Peyer's patch (tissue), 4 donors: Measurements from ENCODE around the gene MERTK. TPM values are rescaled to one million over a fixed set of nuclear protein-coding genes. Genes with fewer than 3 reads are reported as not detected.
A peak's percentile ranks its signal among the peaks of the same experiment; 100 is the strongest.

Experiments
- DNase-seq, 3 donors: peaks; one replicate each; pipeline ENCODE4 v3.0.0-alpha.2; 2017 to 2019
- H3K27ac ChIP-seq, 4 donors: fragments of 200-600 bp; sonication (generic); one replicate each; pipeline ENCODE4 v1.5.1; 2016 to 2019
- H3K27me3 ChIP-seq, 2 donors: fragments of 200-600 bp; sonication (generic); one replicate each; pipeline ENCODE4 v1.5.1; 2019
- H3K36me3 ChIP-seq, 3 donors: fragments of 200-600 bp; sonication (generic); one replicate each; pipeline ENCODE4 v1.5.1; 2016 to 2019
- H3K4me1 ChIP-seq, 4 donors: fragments of 200-600 bp; sonication (generic); one replicate each; pipeline ENCODE4 v1.5.1; 2016 to 2019
- H3K4me3 ChIP-seq, 4 donors: fragments of 200-600 bp; sonication (generic); 1 replicate in 3 of 4; 2 replicates in 1 of 4; pipeline ENCODE4 v1.5.1; 2016 to 2019; ENCODE audit warnings: mild to moderate bottlenecking in 1 of 4
- H3K9me3 ChIP-seq, 4 donors: fragments of 200-600 bp; sonication (generic); one replicate each; pipeline ENCODE4 v1.5.1; 2016 to 2019; ENCODE audit warnings: mild to moderate bottlenecking in 1 of 4
- POLR2A ChIP-seq, 2 donors: fragments of 450-650 bp; IDR thresholded peaks; one replicate each; pipeline ENCODE4 v1.5.1; 2017; ENCODE audit warnings: antibody characterized with exemption in 2 of 2, mild to moderate bottlenecking in 2 of 2, moderate library complexity in 2 of 2
- total RNA-seq, 4 donors: library from RNA; depleted of rRNA; stranded (reverse); fragments of >200 nt; gene quantifications; one replicate each; pipeline ENCODE4 v1.1.0, GENCODE V29; 2016
- TF ChIP-seq, protein P1 (sequence below), 6 experiments: fragments of 450-650 bp in 4 of 6; fragments of 200-600 bp in 2 of 6; sonication (generic) in 1 of 6; IDR thresholded peaks; one replicate each; pipeline ENCODE4 v1.5.1; 2017 to 2019; ENCODE audit warnings: antibody characterized with exemption in 6 of 6, mild to moderate bottlenecking in 3 of 6, moderate library complexity in 1 of 6

The MERTK gene
- total RNA-seq, 4 donors from 2014 or later = 8.6 to 56.9 (median 18.5) TPM

DNA sequence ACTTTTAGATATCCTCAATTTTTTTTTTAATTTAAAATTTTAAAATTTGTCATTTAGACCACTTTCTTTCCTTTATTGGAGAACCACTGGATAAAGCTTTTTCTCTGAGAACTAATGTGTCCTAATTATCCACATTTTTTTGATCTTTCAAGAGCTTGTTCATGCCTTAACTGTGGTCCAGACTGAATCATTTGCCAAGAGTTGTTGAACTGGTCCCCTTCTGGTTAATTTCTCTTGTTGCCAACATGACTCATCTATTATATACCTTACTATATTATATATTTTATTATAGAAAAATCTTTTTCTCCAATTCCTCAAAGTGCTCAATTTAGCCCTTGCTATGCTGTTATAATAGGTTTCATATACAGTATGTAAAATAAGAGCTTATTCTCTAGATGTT, 103.5 kb downstream of the MERTK start:
- no peak overlapping the region for H3K4me3 ChIP-seq
- no peaks in the 10 kb centered on the region for H3K9me3 ChIP-seq
- DNase-seq = no peak
- H3K36me3 ChIP-seq = peaks cover 0 to 15% (median 0%) of the 10 kb centered on the region in 3 donors
- no peaks in the 10 kb centered on the region for H3K27me3 ChIP-seq
- H3K27ac ChIP-seq = no peak overlapping the region
- TF ChIP-seq POLR2A (IDR thresholded peaks at IDR 0.05) = no peak
- TF ChIP-seq, protein P1, sequence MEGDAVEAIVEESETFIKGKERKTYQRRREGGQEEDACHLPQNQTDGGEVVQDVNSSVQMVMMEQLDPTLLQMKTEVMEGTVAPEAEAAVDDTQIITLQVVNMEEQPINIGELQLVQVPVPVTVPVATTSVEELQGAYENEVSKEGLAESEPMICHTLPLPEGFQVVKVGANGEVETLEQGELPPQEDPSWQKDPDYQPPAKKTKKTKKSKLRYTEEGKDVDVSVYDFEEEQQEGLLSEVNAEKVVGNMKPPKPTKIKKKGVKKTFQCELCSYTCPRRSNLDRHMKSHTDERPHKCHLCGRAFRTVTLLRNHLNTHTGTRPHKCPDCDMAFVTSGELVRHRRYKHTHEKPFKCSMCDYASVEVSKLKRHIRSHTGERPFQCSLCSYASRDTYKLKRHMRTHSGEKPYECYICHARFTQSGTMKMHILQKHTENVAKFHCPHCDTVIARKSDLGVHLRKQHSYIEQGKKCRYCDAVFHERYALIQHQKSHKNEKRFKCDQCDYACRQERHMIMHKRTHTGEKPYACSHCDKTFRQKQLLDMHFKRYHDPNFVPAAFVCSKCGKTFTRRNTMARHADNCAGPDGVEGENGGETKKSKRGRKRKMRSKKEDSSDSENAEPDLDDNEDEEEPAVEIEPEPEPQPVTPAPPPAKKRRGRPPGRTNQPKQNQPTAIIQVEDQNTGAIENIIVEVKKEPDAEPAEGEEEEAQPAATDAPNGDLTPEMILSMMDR (IDR thresholded peaks at IDR 0.05) = no peak
- no peaks in the 10 kb centered on the region for H3K4me1 ChIP-seq

DNA sequence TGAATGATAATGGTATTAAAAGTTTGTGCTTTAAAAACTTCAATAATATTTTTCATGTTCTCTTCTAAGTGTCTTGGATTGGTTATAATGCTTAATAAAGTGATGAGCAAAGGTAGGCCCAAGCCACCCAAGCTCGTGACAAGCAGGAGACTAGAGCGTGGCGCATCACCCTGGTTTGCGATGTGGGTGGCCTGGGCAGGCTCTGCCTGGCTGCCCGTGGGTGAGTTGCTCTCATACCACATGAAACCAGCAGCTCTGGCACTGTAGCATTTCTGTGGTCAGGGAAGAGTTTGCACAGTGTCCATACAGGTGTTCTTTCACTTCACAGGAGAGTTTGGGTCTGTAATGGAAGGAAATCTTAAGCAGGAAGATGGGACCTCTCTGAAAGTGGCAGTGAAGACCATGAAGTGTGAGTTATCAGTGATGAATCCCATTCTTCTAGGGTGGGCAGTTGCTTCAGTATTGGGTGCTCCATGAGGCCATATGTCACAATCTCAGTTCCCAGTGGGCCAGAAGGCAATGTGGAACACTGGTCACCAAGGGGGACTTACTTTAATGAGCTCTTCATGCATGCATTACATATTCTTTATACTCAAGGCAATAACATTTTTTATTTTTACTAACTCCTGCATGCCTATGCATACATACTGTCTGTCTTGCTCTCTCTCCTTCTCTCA, 105.3 kb downstream of the MERTK start:
- Histone ChIP-seq H3K4me3 (no peak overlapping the region), H3K4me1 (no peaks in the 10 kb centered on the region), H3K36me3 (peaks cover 0 to 9% (median 0%) of the 10 kb centered on the region in 3 donors), H3K27me3 (no peaks in the 10 kb centered on the region), H3K9me3 (no peaks in the 10 kb centered on the region), H3K27ac (no peak overlapping the region)
- no peak for DNase-seq
- no peak for TF ChIP-seq POLR2A (IDR thresholded peaks at IDR 0.05)
- TF ChIP-seq, protein P1 (IDR thresholded peaks at IDR 0.05) = no peak

DNA sequence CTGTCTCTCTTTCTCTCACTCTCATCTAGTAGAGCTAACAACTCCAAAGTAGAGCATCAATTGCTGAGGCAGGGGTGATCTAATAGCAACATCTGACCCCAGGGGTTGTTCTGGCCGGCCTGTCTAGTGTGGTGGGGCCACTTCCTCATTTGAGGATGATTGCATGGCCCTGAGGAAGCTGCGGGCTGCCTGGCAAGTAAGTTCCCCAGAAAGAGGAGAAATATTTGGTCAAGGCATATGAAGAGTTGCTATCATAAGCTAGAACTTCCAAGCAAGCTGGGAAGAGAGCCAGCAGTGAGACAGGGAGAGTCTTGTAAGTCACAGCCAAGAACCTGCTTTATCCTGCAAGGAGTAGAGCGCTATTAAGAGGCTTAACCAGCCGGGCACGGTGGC, 105.8 kb downstream of the MERTK start:
- Histone ChIP-seq H3K36me3 (peaks cover 0 to 9% (median 0%) of the 10 kb centered on the region in 3 donors), H3K27ac (no peak overlapping the region), H3K9me3 (no peaks in the 10 kb centered on the region), H3K27me3 (no peaks in the 10 kb centered on the region), H3K4me3 (no peak overlapping the region), H3K4me1 (no peaks in the 10 kb centered on the region)
- TF ChIP-seq POLR2A (IDR thresholded peaks at IDR 0.05) = no peak
- TF ChIP-seq, protein P1 (IDR thresholded peaks at IDR 0.05) = no peak
- DNase-seq = peak in 2 of 3 donors; percentile 65 to 71

GRCh38 chr2:112005406-112006075, 107.1 kb downstream of the MERTK start:
- Histone ChIP-seq H3K27me3 (no peaks in the 10 kb centered on the region), H3K27ac (no peak overlapping the region), H3K4me3 (no peak overlapping the region), H3K9me3 (no peaks in the 10 kb centered on the region), H3K4me1 (no peaks in the 10 kb centered on the region), H3K36me3 (peaks cover 0 to 4% (median 0%) of the 10 kb centered on the region in 3 donors)
- DNase-seq = no peak
- TF ChIP-seq, protein P1 (IDR thresholded peaks at IDR 0.05) = no peak
- TF ChIP-seq POLR2A (IDR thresholded peaks at IDR 0.05) = no peak

- no peak for DNase-seq
- no peak overlapping the region for H3K27ac ChIP-seq
- peaks cover 0 to 4% (median 0%) of the 10 kb centered on the region in 3 donors for H3K36me3 ChIP-seq
- no peaks in the 10 kb centered on the region for H3K27me3 ChIP-seq
- H3K4me1 ChIP-seq = peaks cover 0 to under 1% (median under 1%) of the 10 kb centered on the region in 4 donors
- TF ChIP-seq, protein P1 (IDR thresholded peaks at IDR 0.05) = no peak
- no peak for TF ChIP-seq POLR2A (IDR thresholded peaks at IDR 0.05)
- H3K9me3 ChIP-seq = no peaks in the 10 kb centered on the region
- H3K4me3 ChIP-seq = no peak overlapping the region
These were observed 107.6 kb downstream of the MERTK start for GRCh38 chr2:112006076-112006410.
